DOHH2 (cell line): Measurements from ENCODE around the gene EPN3.

Experiments
- H3F3A ChIP-seq: fragments of 200-600 bp; sonication (generic), shearing (Covaris generic); 2 replicates; pipeline ENCODE4 v1.6.0; 2016; ENCODE audit warnings: antibody characterized with exemption, mild to moderate bottlenecking; ENCODE audit not compliant: control insufficient read depth, insufficient read depth
- H3K27ac ChIP-seq: fragments of 200-600 bp; sonication (generic); 2 replicates; pipeline ENCODE4 v1.5.1; 2014; ENCODE audit warnings: low read depth, mild to moderate bottlenecking, low read length, moderate library complexity
- H3K27me3 ChIP-seq: fragments of 200-600 bp; sonication (generic); 2 replicates; pipeline ENCODE4 v1.6.1; 2014; ENCODE audit warnings: mild to moderate bottlenecking, low read length, mixed read lengths; ENCODE audit not compliant: control insufficient read depth
- H3K36me3 ChIP-seq: fragments of 200-600 bp; sonication (generic); 2 replicates; pipeline ENCODE4 v1.6.1; 2014; ENCODE audit warnings: mild to moderate bottlenecking, low read length, moderate library complexity, mixed read lengths; ENCODE audit not compliant: control insufficient read depth
- H3K4me1 ChIP-seq: fragments of 200-600 bp; sonication (generic); 2 replicates; pipeline ENCODE4 v1.6.1; 2014; ENCODE audit warnings: mild to moderate bottlenecking, low read length, mixed read lengths; ENCODE audit not compliant: control insufficient read depth
- H3K4me2 ChIP-seq: fragments of 200-600 bp; sonication (generic); 2 replicates; pipeline ENCODE4 v1.6.0; 2014; ENCODE audit warnings: mild to moderate bottlenecking, low read length, moderate library complexity
- H3K4me3 ChIP-seq: fragments of 200-600 bp; sonication (generic); 2 replicates; pipeline ENCODE4 v1.5.1; 2014; ENCODE audit warnings: mild to moderate bottlenecking, low read length, mixed read lengths
- H3K79me2 ChIP-seq: fragments of 200-600 bp; sonication (generic); 2 replicates; pipeline ENCODE4 v1.6.1; 2014; ENCODE audit warnings: mild to moderate bottlenecking, low read length, mixed read lengths; ENCODE audit not compliant: control insufficient read depth
- H3K9me2 ChIP-seq: fragments of 200-600 bp; sonication (generic); replicated peaks from 2 replicates; pipeline ENCODE4 v1.6.1; 2014; ENCODE audit warnings: mild to moderate bottlenecking, low read length, mixed read lengths; ENCODE audit not compliant: control insufficient read depth
- H3K9me3 ChIP-seq: fragments of 200-600 bp; sonication (generic); 2 replicates; pipeline ENCODE4 v1.6.1; 2014; ENCODE audit warnings: antibody characterized with exemption, low read length, mixed read lengths; ENCODE audit not compliant: control insufficient read depth, insufficient read depth
- H4K20me1 ChIP-seq: fragments of 200-600 bp; sonication (generic); 2 replicates; pipeline ENCODE4 v1.6.0; 2014; ENCODE audit warnings: low read depth, mild to moderate bottlenecking, antibody characterized with exemption, low read length, moderate library complexity; ENCODE audit not compliant: control insufficient read depth, insufficient read depth
- CTCF ChIP-seq: fragments of 200-600 bp; sonication (generic); IDR thresholded peaks from one replicate; pipeline ENCODE4 v1.5.1; 2014; ENCODE audit warnings: antibody characterized with exemption, mild to moderate bottlenecking, low read depth, low read length; ENCODE audit not compliant: poor library complexity, severe bottlenecking
- EZH2phosphoT487 ChIP-seq: fragments of 200-600 bp; sonication (generic); IDR thresholded peaks from 2 replicates; pipeline ENCODE4 v1.6.1; 2017; ENCODE audit warnings: borderline replicate concordance, mild to moderate bottlenecking, antibody characterized with exemption, low read length, moderate library complexity, mixed read lengths

EPN3 gene

GRCh38 chr17:50531428-50532025 lies 1.0 kb upstream of the EPN3 start:
- H3K79me2 ChIP-seq = no peaks in the 10 kb centered on the region
- no peaks in the 10 kb centered on the region for H3K4me1 ChIP-seq
- no peaks in the 10 kb centered on the region for H3K9me2 ChIP-seq
- no peaks in the 10 kb centered on the region for H3F3A ChIP-seq
- no peaks in the 10 kb centered on the region for H3K9me3 ChIP-seq
- no peak overlapping the region for H3K4me3 ChIP-seq
- no peaks in the 10 kb centered on the region for H3K36me3 ChIP-seq
- peaks cover 40% of the 10 kb centered on the region for H3K27me3 ChIP-seq
- no peak for TF ChIP-seq EZH2phosphoT487
- TF ChIP-seq CTCF = no peak
- H3K4me2 ChIP-seq = no peak overlapping the region
- H4K20me1 ChIP-seq = no peaks in the 10 kb centered on the region
- no peak overlapping the region for H3K27ac ChIP-seq

- H3K9me3 ChIP-seq = no peaks in the 10 kb centered on the region
- TF ChIP-seq CTCF = no peak
- TF ChIP-seq EZH2phosphoT487 = no peak; the same call in 1 of the 2 replicates
- no peak overlapping the region for H3K4me3 ChIP-seq
- no peaks in the 10 kb centered on the region for H3K36me3 ChIP-seq
- H4K20me1 ChIP-seq = no peaks in the 10 kb centered on the region
- no peaks in the 10 kb centered on the region for H3F3A ChIP-seq
- no peak overlapping the region for H3K27ac ChIP-seq
- no peaks in the 10 kb centered on the region for H3K9me2 ChIP-seq
- H3K4me2 ChIP-seq = no peak overlapping the region
- no peaks in the 10 kb centered on the region for H3K4me1 ChIP-seq
- peaks cover 40% of the 10 kb centered on the region for H3K27me3 ChIP-seq
- H3K79me2 ChIP-seq = no peaks in the 10 kb centered on the region
Measured at GRCh38 chr17:50533185-50533584, 650 bp downstream of the EPN3 start.

GRCh38 chr17:50533720-50534148 lies 1.2 kb downstream of the EPN3 start:
- H3K9me3 ChIP-seq = no peaks in the 10 kb centered on the region
- no peaks in the 10 kb centered on the region for H3K4me1 ChIP-seq
- H3K4me2 ChIP-seq = no peak overlapping the region
- H4K20me1 ChIP-seq = no peaks in the 10 kb centered on the region
- H3K27me3 ChIP-seq = peaks cover 40% of the 10 kb centered on the region
- no peaks in the 10 kb centered on the region for H3K79me2 ChIP-seq
- no peaks in the 10 kb centered on the region for H3K9me2 ChIP-seq
- no peaks in the 10 kb centered on the region for H3K36me3 ChIP-seq
- H3K27ac ChIP-seq = no peak overlapping the region
- no peaks in the 10 kb centered on the region for H3F3A ChIP-seq
- TF ChIP-seq EZH2phosphoT487 (no peak), CTCF (no peak)
- H3K4me3 ChIP-seq = no peak overlapping the region
